Ishikawa (cell line): ENCODE results near the gene CSTPP1.

Experiments used
- EP300 ChIP-seq: IDR thresholded peaks from 2 replicates; pipeline ENCODE4 v1.6.1; 2012; ENCODE audit warnings: borderline replicate concordance
- REST ChIP-seq: IDR thresholded peaks from 2 replicates; pipeline ENCODE4 v1.6.1; 2012; ENCODE audit warnings: low read depth, mild to moderate bottlenecking

GRCh38 chr11:47172740-47173336 lies 236.3 kb downstream of the CSTPP1 start:
- TF ChIP-seq EP300 (no peak), REST (no peak)
